Ishikawa (cell line): ENCODE results near the gene ZCCHC7.

Experiments
- CEBPB ChIP-seq: IDR thresholded peaks from 2 replicates; pipeline ENCODE4 v1.6.1; 2012
- CREB1 ChIP-seq: IDR thresholded peaks from 2 replicates; pipeline ENCODE4 v1.6.1; 2012; ENCODE audit warnings: low read depth
- EGR1 ChIP-seq: IDR thresholded peaks from 2 replicates; pipeline ENCODE4 v1.6.1; 2012
- EP300 ChIP-seq: IDR thresholded peaks from 2 replicates; pipeline ENCODE4 v1.6.1; 2012; ENCODE audit warnings: borderline replicate concordance
- FOXM1 ChIP-seq: IDR thresholded peaks from 2 replicates; pipeline ENCODE4 v1.6.1; 2012; ENCODE audit warnings: low read depth, borderline replicate concordance
- MAX ChIP-seq: IDR thresholded peaks from 2 replicates; pipeline ENCODE4 v1.6.1; 2012
- NFIC ChIP-seq: IDR thresholded peaks from 2 replicates; pipeline ENCODE4 v1.6.1; 2012
- RAD21 ChIP-seq: IDR thresholded peaks from 2 replicates; pipeline ENCODE4 v1.6.1; 2012; ENCODE audit warnings: low read depth
- TAF1 ChIP-seq: IDR thresholded peaks from 2 replicates; pipeline ENCODE4 v1.6.1; 2012; ENCODE audit warnings: low read depth, mild to moderate bottlenecking
- TCF12 ChIP-seq: IDR thresholded peaks from 2 replicates; pipeline ENCODE4 v1.6.1; 2012; ENCODE audit warnings: low read depth
- TEAD4 ChIP-seq: IDR thresholded peaks from 2 replicates; pipeline ENCODE4 v1.6.1; 2012
- YY1 ChIP-seq: IDR thresholded peaks from 2 replicates; pipeline ENCODE4 v1.6.1; 2012; ENCODE audit warnings: low read depth
- ZBTB7A ChIP-seq: IDR thresholded peaks from 2 replicates; pipeline ENCODE4 v1.6.1; 2012; ENCODE audit warnings: low read depth
- TF ChIP-seq, protein P1 (sequence below): IDR thresholded peaks from 2 replicates; pipeline ENCODE4 v1.6.1; 2012; ENCODE audit warnings: low read depth, mild to moderate bottlenecking
- TF ChIP-seq, protein P2 (sequence below): IDR thresholded peaks from 2 replicates; pipeline ENCODE4 v1.6.1; 2012

Gene ZCCHC7

GRCh38 chr9:37201581-37201980 lies 81.2 kb downstream of the ZCCHC7 start:
- TF ChIP-seq CREB1 (no peak), EP300 (no peak), TAF1 (no peak), YY1 (no peak), MAX (no peak), TEAD4 (no peak), RAD21 (no peak), ZBTB7A (no peak), TCF12 (no peak), EGR1 (no peak)
- TF ChIP-seq, protein P1, sequence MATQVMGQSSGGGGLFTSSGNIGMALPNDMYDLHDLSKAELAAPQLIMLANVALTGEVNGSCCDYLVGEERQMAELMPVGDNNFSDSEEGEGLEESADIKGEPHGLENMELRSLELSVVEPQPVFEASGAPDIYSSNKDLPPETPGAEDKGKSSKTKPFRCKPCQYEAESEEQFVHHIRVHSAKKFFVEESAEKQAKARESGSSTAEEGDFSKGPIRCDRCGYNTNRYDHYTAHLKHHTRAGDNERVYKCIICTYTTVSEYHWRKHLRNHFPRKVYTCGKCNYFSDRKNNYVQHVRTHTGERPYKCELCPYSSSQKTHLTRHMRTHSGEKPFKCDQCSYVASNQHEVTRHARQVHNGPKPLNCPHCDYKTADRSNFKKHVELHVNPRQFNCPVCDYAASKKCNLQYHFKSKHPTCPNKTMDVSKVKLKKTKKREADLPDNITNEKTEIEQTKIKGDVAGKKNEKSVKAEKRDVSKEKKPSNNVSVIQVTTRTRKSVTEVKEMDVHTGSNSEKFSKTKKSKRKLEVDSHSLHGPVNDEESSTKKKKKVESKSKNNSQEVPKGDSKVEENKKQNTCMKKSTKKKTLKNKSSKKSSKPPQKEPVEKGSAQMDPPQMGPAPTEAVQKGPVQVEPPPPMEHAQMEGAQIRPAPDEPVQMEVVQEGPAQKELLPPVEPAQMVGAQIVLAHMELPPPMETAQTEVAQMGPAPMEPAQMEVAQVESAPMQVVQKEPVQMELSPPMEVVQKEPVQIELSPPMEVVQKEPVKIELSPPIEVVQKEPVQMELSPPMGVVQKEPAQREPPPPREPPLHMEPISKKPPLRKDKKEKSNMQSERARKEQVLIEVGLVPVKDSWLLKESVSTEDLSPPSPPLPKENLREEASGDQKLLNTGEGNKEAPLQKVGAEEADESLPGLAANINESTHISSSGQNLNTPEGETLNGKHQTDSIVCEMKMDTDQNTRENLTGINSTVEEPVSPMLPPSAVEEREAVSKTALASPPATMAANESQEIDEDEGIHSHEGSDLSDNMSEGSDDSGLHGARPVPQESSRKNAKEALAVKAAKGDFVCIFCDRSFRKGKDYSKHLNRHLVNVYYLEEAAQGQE, result no peak
- TF ChIP-seq, protein P2, sequence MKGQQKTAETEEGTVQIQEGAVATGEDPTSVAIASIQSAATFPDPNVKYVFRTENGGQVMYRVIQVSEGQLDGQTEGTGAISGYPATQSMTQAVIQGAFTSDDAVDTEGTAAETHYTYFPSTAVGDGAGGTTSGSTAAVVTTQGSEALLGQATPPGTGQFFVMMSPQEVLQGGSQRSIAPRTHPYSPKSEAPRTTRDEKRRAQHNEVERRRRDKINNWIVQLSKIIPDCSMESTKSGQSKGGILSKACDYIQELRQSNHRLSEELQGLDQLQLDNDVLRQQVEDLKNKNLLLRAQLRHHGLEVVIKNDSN, result no peak

DNA sequence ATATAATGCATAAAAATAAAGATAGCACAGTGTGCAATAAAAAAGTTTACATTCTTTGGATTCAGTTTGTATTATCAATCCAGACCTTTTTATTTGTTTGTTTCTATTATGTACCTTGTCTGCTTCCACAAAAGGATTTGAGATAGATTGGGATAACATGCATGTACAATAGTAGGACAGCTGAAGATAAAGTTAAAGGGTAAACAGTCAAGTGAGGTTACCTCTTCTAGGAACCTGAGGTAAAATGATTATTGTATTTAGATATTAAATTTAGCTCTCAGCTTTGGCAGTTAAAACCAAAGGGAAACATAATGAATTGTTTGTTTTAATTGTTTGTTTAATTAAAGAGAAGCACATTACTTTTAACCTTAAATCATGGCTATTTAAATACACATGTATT lies 81.7 kb downstream of the ZCCHC7 start:
- no peak for TF ChIP-seq CREB1
- no peak for TF ChIP-seq NFIC
- TF ChIP-seq ZBTB7A, result no peak
- no peak for TF ChIP-seq TAF1
- TF ChIP-seq, protein P2, result no peak
- TF ChIP-seq MAX, result no peak
- TF ChIP-seq, protein P1, result no peak
- no peak for TF ChIP-seq TEAD4
- TF ChIP-seq FOXM1, result no peak
- no peak for TF ChIP-seq YY1
- TF ChIP-seq CEBPB, result no peak

DNA sequence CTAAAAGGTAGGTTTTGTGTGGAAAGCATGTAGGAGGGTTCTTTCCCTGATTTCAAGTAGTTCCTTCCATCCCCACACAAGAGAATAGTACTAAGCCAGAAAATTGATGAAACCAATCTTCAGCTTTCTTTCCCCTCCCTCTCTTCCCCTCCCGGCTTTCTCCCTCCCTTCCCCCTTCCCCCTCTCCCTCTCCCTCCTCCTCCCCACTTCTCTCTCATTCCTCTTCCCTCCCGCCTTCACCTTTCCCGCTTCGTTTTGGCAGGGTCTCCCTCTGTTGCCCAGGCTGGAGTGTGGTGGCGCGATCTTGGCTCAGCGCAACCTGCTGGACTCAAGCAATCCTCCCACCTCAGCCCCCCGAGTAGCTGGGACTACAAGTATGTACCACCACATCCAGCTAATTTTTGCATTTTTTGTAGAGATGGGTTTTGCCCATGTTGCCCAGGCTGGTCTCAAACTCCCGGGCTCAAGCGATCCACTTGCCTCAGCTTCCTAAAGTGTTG lies 85.8 kb downstream of the ZCCHC7 start:
- no peak for TF ChIP-seq FOXM1
- no peak for TF ChIP-seq TEAD4
- no peak for TF ChIP-seq YY1

GRCh38 chr9:37209431-37210386 lies 89.3 kb downstream of the ZCCHC7 start:
- TF ChIP-seq TEAD4 (no peak), TAF1 (no peak), CEBPB (no peak), MAX (no peak), FOXM1 (no peak), EGR1 (no peak), EP300 (no peak), CREB1 (no peak)
- TF ChIP-seq, protein P1, result no peak
